Effector memory CD8-positive, alpha-beta T cell (primary cell): ENCODE measurements around the gene COG5.

Source experiments
- ATAC-seq: fragments of 150-1000 bp; cut with Tn5 transposase; replicated peaks from 2 replicates; pipeline ENCODE4 v1.10.0; 2021; ENCODE audit warnings: mild to moderate bottlenecking, moderate library complexity
- DNase-seq, 3 experiments: peaks; one replicate each; pipeline ENCODE4 v3.0.0; 2021
- H3K27ac Mint-ChIP-seq, 2 donors: one replicate each; pipeline ENCODE4 v1.8.0; 2022; ENCODE audit warnings: mild to moderate bottlenecking in 2 of 2, mixed read lengths in 2 of 2, moderate library complexity in 2 of 2
- H3K27me3 Mint-ChIP-seq, 2 donors: one replicate each; pipeline ENCODE4 v1.8.0; 2022; ENCODE audit warnings: mixed read lengths in 2 of 2
- H3K36me3 Mint-ChIP-seq: one replicate; pipeline ENCODE4 v1.8.0; 2022; ENCODE audit warnings: mild to moderate bottlenecking, moderate library complexity, mixed read lengths; ENCODE audit not compliant: insufficient read depth
- H3K4me1 Mint-ChIP-seq, 2 donors: one replicate each; pipeline ENCODE4 v1.8.0; 2022; ENCODE audit warnings: low read depth in 2 of 2, mixed read lengths in 2 of 2
- H3K4me3 Mint-ChIP-seq, 2 donors: one replicate each; pipeline ENCODE4 v1.8.0; 2022; ENCODE audit warnings: mild to moderate bottlenecking in 2 of 2, mixed read lengths in 2 of 2, moderate library complexity in 2 of 2
- H3K9me3 Mint-ChIP-seq, 2 donors: one replicate each; pipeline ENCODE4 v1.8.0; 2022; ENCODE audit warnings: mixed read lengths in 2 of 2

Gene COG5

DNA sequence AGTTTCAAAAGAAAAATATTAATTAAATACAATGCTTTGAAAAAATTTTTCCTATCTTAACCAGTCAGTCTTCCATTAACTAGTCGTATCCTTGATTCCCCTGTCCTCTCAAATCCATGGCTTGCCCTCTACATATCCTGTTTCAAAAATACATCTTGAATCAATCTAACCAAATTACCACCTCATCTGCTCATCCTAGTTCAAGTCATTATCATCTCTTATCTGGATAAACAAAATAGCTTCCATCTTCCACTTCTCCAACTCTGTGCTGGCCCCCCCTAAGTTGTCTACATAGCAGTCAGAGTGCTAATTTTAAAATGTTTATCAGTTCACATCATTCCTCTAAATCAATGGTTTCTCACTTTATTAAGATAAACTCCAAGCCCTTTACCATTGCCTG, 269.5 kb downstream of the COG5 start:
- no peaks in the 10 kb centered on the region for H3K9me3 Mint-ChIP-seq
- H3K36me3 Mint-ChIP-seq, result peaks cover 8% of the 10 kb centered on the region
- no peaks in the 10 kb centered on the region for H3K27me3 Mint-ChIP-seq
- DNase-seq, result no peak
- H3K4me3 Mint-ChIP-seq, result no peak overlapping the region
- no peak overlapping the region for H3K27ac Mint-ChIP-seq
- ATAC-seq, result no peak
- no peaks in the 10 kb centered on the region for H3K4me1 Mint-ChIP-seq

DNA sequence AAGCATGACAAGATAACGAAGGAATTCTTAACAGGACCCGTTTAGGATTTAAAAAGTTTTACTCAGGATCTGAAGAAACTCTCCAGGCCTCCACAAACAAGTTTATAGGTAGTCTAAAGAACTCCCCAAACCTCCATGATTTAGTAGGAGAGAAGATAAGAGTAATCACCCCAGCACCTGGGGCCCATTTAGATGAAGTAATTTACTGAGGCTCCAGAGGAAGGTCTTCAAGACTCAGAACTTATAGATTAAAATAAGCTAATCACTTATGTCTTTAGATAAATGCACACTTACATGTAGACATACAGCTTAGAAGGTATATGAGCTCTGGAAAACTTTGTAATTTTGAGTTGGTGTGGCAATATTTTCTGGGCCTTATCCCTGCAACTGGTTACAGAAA, 271.1 kb downstream of the COG5 start:
- H3K27ac Mint-ChIP-seq, result no peak overlapping the region
- DNase-seq, result no peak
- H3K4me3 Mint-ChIP-seq, result no peak overlapping the region
- H3K9me3 Mint-ChIP-seq, result no peaks in the 10 kb centered on the region
- H3K36me3 Mint-ChIP-seq, result peaks cover 8% of the 10 kb centered on the region
- no peaks in the 10 kb centered on the region for H3K4me1 Mint-ChIP-seq
- ATAC-seq, result no peak
- no peaks in the 10 kb centered on the region for H3K27me3 Mint-ChIP-seq

DNA sequence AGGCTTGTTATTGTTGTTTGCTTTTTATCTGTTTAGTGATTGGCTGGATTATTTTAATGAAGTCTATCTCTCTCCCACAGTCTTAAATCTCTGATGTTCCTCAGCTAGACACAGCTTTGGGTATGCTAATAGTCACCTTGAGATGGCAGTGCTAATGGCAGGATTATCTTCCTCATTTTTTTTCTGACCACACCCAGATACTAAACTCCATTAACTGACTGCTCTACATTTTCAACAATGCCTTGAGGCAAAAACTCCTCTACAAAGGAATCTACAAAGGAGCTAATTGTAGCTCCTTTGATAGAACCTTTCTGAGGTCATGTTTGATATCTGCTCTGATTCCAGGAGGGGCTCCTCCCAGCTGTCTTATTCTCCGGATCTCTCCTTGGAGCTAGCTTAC, 272.3 kb downstream of the COG5 start:
- H3K4me3 Mint-ChIP-seq, result no peak overlapping the region
- H3K4me1 Mint-ChIP-seq, result no peaks in the 10 kb centered on the region
- H3K27ac Mint-ChIP-seq, result peak overlapping the region in 1 of 2 donors; percentile 15
- ATAC-seq, result no peak
- no peaks in the 10 kb centered on the region for H3K27me3 Mint-ChIP-seq
- no peak for DNase-seq
- H3K9me3 Mint-ChIP-seq, result no peaks in the 10 kb centered on the region
- peaks cover 8% of the 10 kb centered on the region for H3K36me3 Mint-ChIP-seq

DNA sequence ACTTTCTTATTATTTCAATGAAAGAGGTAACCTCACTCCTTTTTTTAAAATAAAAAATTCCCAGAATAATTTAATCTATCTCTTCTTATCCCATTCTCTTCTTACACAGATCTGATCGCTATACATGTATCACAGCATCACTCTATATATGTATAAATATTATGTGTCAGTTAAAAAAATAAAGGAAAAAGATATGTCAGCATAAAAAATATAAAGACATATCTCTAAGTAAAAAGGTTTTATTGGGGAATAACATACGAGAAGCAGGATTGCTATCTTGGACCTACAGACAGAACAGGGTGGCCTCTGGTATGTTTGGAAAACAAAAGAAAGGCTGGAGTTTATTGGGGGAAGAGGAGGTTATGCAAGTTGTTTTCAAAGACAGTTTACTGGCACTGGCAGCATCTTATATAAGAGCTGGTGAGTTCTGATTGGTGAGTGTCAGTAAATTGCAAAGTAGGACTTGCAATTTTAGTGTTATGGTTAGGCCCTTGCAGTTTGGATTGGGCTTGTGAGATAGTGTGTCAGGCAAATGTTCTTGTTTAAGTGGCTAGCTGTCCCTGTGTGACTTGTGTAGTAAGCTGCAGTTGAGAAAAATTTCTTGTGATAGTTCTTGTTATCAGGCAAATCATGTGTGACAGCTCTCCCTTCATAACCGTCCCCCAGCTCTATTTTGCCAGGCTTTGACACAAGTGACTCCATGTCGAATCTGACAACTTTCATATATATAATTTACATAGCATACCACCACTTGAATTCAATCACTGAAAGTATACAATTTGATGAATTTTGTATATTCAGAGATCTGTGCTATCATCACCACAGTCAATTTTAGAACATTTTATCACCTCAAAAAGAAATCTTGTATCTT, 276.7 kb downstream of the COG5 start:
- no peaks in the 10 kb centered on the region for H3K4me1 Mint-ChIP-seq
- H3K9me3 Mint-ChIP-seq, result no peaks in the 10 kb centered on the region
- no peak overlapping the region for H3K4me3 Mint-ChIP-seq
- peaks cover 15% of the 10 kb centered on the region for H3K36me3 Mint-ChIP-seq
- H3K27me3 Mint-ChIP-seq, result no peaks in the 10 kb centered on the region
- H3K27ac Mint-ChIP-seq, result no peak overlapping the region
- DNase-seq (no peak), ATAC-seq (no peak)

DNA sequence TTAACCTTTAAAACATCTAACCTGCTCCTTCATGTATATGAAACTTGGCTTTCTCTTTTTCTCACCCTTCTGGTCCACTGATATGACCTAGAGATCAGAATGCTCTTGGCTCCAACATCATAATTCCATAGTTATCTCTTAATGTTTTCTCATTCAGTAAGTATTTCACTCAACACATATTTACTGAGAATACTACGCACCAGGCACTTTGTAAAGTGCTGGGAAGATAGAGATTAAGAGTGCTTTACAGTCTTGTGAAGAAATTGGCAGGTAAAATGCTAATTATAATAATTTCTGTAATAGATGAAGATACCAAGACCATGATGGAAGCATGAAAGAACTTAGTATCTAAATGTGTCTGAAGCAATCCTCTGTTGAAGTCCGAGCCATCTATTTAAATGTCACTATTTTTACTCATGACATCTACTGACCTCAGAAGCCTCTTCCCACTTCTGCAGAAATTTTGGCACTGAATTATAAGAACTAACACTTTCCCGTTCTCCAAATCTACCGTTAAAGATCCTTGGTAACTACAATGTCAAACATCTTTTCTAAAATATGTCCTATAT, 278.7 kb downstream of the COG5 start:
- H3K4me1 Mint-ChIP-seq, result no peaks in the 10 kb centered on the region
- no peaks in the 10 kb centered on the region for H3K27me3 Mint-ChIP-seq
- H3K4me3 Mint-ChIP-seq, result no peak overlapping the region
- no peaks in the 10 kb centered on the region for H3K9me3 Mint-ChIP-seq
- DNase-seq, result no peak
- no peak for ATAC-seq
- peaks cover 19% of the 10 kb centered on the region for H3K36me3 Mint-ChIP-seq
- H3K27ac Mint-ChIP-seq, result no peak overlapping the region

DNA sequence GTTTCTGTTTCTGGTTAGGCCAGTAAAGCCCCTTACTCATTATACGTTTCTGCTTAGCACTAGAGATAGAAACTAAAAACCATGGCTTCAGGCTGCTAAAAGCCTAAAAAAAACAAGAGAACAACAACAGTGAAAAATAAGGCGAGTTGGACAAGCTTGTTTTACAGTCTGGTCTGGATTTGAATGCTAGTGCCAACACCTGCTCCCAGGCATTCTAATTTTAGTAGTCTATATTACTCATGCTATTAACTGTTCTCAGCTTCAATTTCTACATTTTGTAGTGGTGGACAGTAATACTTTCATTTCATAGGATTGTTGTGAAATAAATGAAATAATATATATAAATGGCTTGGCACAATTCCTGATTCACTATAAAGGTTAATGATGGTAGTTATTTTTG, 286.4 kb downstream of the COG5 start:
- H3K9me3 Mint-ChIP-seq, result no peaks in the 10 kb centered on the region
- no peak overlapping the region for H3K27ac Mint-ChIP-seq
- no peaks in the 10 kb centered on the region for H3K27me3 Mint-ChIP-seq
- ATAC-seq (no peak), DNase-seq (no peak)
- peaks cover 0 to 7% of the 10 kb centered on the region in 2 donors for H3K4me1 Mint-ChIP-seq
- H3K4me3 Mint-ChIP-seq, result no peak overlapping the region
- H3K36me3 Mint-ChIP-seq, result peaks cover 7% of the 10 kb centered on the region

DNA sequence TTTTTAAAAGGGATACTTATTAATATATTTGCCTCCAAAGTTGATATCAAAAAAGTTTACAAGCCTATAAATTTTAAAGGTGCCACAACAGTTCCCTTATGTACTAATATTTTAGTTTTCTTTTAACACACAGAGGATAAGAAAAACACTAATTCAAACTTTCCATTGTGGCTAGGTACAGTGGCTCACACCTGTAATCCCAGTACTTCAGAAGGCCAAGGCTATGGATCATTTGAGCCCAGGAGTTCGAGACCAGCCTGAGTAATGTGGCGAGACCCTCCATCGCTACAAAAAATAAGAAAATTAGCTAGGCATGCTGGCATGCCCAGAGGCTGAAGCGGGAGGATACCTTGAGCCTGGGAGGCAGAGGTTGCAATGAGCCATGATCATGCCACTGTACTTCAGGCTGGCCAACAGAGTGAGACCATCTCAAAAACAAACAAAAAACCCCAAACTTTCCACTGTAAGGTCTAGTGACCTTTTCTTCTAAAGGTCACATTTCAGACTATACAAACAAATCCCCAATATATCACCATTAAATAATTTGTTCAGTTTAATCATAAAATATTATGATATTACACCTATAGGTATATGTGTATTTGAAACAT, 287.4 kb downstream of the COG5 start:
- H3K9me3 Mint-ChIP-seq, result no peaks in the 10 kb centered on the region
- DNase-seq (no peak), ATAC-seq (no peak)
- no peak overlapping the region for H3K4me3 Mint-ChIP-seq
- no peak overlapping the region for H3K27ac Mint-ChIP-seq
- peaks cover 5% of the 10 kb centered on the region for H3K36me3 Mint-ChIP-seq
- H3K4me1 Mint-ChIP-seq, result peaks cover 0 to 7% of the 10 kb centered on the region in 2 donors
- no peaks in the 10 kb centered on the region for H3K27me3 Mint-ChIP-seq

DNA sequence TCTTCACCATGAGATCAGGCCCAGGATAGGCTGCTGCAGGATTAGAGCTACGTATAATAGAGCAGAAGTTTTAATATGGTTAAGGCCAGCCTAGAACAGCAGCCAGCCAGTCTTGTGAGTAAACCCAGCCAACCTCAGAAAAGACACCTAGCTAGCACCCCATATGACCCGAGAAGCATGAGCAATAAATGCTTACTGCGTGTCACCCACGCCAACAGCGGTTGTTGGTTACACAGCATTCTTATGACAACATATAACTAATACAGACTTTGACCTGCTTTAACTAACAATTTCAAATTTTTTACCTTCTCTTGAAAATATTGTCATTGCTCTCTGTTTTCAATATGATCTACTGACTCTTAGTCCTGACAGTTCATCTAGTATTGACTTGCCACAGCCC, 289.2 kb downstream of the COG5 start:
- Mint-ChIP-seq H3K27me3 (no peaks in the 10 kb centered on the region), H3K4me1 (peaks cover 0 to 7% of the 10 kb centered on the region in 2 donors), H3K4me3 (no peak overlapping the region), H3K36me3 (peaks cover 10% of the 10 kb centered on the region), H3K27ac (no peak overlapping the region), H3K9me3 (no peaks in the 10 kb centered on the region)
- DNase-seq (no peak), ATAC-seq (no peak)

DNA sequence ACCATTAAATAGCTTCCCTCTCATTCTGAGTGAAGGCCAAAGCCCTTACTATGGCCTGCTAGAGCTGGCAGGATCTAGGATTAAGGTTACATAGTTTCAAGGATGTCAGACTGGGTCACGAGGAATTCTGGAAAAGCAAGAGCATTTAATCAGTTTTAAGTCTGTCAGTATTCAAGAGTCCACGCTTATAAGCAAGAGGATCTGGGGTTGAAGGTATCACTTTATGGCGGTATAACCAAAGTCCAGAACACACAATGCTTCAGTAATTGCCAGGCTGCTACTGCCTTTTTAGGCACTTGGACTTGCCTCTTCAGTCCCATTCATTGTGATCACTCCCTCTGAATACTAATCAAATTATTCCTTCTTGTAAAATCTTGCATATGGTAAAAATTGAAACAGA, 293.9 kb downstream of the COG5 start:
- no peak for DNase-seq
- Mint-ChIP-seq H3K27ac (no peak overlapping the region), H3K4me3 (no peak overlapping the region), H3K27me3 (no peaks in the 10 kb centered on the region), H3K4me1 (no peaks in the 10 kb centered on the region), H3K9me3 (no peaks in the 10 kb centered on the region), H3K36me3 (peaks cover 16% of the 10 kb centered on the region)
- no peak for ATAC-seq

DNA sequence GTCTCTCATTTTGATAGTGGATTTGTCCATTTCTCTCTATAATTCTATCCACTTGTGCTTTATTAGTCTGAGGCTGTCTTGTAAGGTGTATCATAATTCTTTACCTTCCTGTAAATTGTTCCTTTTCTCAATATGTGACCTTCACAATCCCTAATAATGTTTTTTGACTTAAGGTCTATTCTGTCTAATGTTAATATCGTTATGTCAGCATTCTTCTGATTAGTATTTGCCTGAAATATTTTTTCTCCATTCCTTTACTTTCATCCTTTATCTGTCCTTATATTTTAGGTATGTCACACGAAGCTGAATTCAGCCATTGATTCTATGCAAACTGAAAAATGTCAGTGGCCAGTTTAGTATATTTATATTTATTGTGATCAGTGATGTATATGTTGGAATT, 295.1 kb downstream of the COG5 start:
- H3K4me1 Mint-ChIP-seq, result no peaks in the 10 kb centered on the region
- ATAC-seq, result no peak

DNA sequence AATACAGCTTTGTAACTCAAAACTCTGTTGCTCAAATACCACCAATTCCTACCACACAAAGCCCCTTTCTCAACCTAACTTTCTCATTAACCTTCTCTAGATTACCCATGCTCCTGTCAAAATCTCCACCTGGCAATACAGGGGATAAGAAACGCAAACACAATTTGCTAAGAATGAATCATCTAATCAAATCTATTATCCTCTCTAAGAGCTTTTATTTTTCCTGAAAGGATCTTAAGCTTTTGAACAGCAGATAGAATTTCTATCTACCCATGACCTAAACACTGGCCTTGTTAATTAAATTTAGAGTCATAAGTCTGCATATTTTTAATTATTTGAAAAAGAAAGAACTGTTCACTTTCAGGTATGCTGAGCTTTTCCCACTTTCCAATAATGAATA, 296.6 kb downstream of the COG5 start:
- Mint-ChIP-seq H3K4me1 (no peaks in the 10 kb centered on the region), H3K36me3 (peaks cover 16% of the 10 kb centered on the region), H3K27me3 (no peaks in the 10 kb centered on the region), H3K4me3 (no peak overlapping the region), H3K9me3 (no peaks in the 10 kb centered on the region), H3K27ac (no peak overlapping the region)
- DNase-seq (no peak), ATAC-seq (no peak)

More for the DNA sequence above, 295.1 kb downstream of the COG5 start:
- peaks cover 16% of the 10 kb centered on the region for H3K36me3 Mint-ChIP-seq
- no peaks in the 10 kb centered on the region for H3K27me3 Mint-ChIP-seq
- DNase-seq, result no peak
- no peaks in the 10 kb centered on the region for H3K9me3 Mint-ChIP-seq
- H3K4me3 Mint-ChIP-seq, result no peak overlapping the region
- H3K27ac Mint-ChIP-seq, result no peak overlapping the region

DNA sequence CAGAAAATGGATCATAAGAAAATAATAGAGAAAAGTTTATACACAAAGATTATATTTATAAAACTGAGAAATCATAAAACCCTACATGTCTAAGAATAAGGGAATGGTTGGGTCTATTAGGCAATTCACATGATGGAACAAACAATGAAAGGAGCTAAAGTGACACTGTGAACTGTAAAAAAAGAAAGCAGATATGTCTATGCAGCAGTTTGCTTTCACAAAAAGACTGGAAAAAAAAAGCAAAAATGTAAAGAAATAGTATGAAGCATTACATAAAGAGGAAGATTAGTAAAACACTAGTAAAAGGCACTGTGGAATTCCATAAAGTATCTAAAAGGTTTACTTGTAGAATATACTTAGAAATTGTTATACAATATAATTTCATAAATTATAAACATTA, 299.0 kb downstream of the COG5 start:
- Mint-ChIP-seq H3K36me3 (peaks cover 8% of the 10 kb centered on the region), H3K27ac (no peak overlapping the region), H3K4me1 (no peaks in the 10 kb centered on the region), H3K4me3 (no peak overlapping the region), H3K27me3 (no peaks in the 10 kb centered on the region), H3K9me3 (no peaks in the 10 kb centered on the region)
- no peak for ATAC-seq
- DNase-seq, result no peak

DNA sequence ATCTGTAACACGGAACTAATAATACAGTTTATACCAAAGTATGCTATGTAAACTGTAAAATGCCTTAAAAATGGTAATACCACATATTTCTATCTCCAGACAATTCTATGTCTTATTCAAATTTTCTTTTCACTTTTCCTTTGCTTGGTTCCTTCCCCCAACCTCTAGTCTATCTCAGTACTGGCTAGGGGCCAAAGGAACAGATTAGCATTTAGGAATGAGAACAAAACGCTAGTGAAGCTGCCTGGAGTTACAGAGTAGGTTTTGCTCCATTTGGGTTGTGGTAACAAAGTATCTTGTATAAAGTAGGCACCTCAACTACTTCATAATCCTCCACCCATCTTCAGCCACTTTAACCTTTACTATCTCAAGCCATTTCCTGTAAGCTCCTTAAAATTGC, 300.9 kb downstream of the COG5 start:
- Mint-ChIP-seq H3K27ac (no peak overlapping the region), H3K4me1 (no peaks in the 10 kb centered on the region), H3K36me3 (peaks cover under 1% of the 10 kb centered on the region), H3K9me3 (no peaks in the 10 kb centered on the region), H3K4me3 (no peak overlapping the region), H3K27me3 (no peaks in the 10 kb centered on the region)
- ATAC-seq (no peak), DNase-seq (no peak)

DNA sequence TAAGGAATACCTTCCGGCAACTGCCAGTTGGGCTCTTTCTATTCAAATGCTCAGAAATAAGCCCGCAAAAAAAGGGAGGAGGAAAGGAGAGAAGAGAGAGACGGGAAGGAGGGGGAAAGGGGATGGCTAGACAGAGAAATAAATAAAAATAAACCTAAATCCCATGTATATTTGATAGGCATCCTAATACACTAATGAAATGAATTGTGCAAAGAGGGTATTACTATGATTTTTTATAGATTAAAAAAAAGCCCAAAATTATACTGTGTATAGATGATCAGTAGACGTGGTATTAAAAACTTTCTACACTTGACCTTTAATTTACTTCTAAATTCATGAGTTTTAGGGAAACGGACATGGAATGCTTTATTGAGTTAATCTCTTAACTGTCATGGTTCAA, 305.0 kb downstream of the COG5 start:
- H3K4me3 Mint-ChIP-seq, result no peak overlapping the region
- ATAC-seq (no peak), DNase-seq (no peak)
- no peaks in the 10 kb centered on the region for H3K36me3 Mint-ChIP-seq
- H3K27ac Mint-ChIP-seq, result no peak overlapping the region
- H3K4me1 Mint-ChIP-seq, result no peaks in the 10 kb centered on the region
- no peaks in the 10 kb centered on the region for H3K9me3 Mint-ChIP-seq
- H3K27me3 Mint-ChIP-seq, result no peaks in the 10 kb centered on the region
